GM12892 (cell line): ENCODE results near the gene OLFML2B.

Experiments
- DNase-seq: peaks from one replicate; pipeline ENCODE4 v3.0.0; 2011; ENCODE audit not compliant: insufficient read length
- FAIRE-seq: peaks from 2 replicates; lab custom pipeline; 2011; peaks lifted over from hg19 to GRCh38; lab: Jason Lieb, UNC
- POLR2A ChIP-seq: IDR thresholded peaks from 2 replicates; pipeline ENCODE4 v1.6.1; 2011; ENCODE audit warnings: low read depth, low read length, control low read depth
- POLR2AphosphoS5 ChIP-seq: IDR thresholded peaks from 2 replicates; pipeline ENCODE4 v1.6.1; 2011; ENCODE audit warnings: low read depth, low read length, control low read depth
- TAF1 ChIP-seq: IDR thresholded peaks from 2 replicates; pipeline ENCODE4 v1.6.1; 2011; ENCODE audit warnings: low read depth, mild to moderate bottlenecking, control low read depth, low read length, borderline replicate concordance

Gene OLFML2B

GRCh38 chr1:161950377-161950776, 73.3 kb downstream of the OLFML2B start:
- TF ChIP-seq POLR2AphosphoS5 (no peak), POLR2A (no peak), TAF1 (no peak)
- DNase-seq (no peak), FAIRE-seq (peak; percentile 17)

GRCh38 chr1:161949548-161949947, 74.1 kb downstream of the OLFML2B start:
- DNase-seq, result no peak
- FAIRE-seq, result no peak
- no peak for TF ChIP-seq POLR2A
- TF ChIP-seq POLR2AphosphoS5, result no peak
- no peak for TF ChIP-seq TAF1

DNA sequence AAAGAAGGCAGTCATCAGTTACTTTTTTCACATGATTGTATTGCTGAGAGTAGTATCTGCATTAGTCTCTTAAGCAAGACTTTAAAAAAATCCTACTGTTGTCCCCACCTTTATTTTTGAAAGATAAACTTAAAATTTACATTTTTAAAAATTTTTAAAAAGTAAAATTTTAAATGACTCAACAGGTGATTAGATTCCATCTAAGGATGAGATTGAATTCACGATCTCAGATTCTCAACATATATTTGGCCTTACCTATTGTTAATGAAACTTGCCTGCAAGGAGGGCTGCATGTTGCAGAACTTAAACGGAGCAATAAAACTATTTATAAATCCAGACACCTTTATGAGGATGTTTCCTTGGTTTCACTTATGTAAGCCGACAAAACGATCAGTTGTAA, 75.2 kb downstream of the OLFML2B start:
- FAIRE-seq (no peak), DNase-seq (no peak)
- TF ChIP-seq TAF1 (no peak), POLR2AphosphoS5 (no peak), POLR2A (no peak)

DNA sequence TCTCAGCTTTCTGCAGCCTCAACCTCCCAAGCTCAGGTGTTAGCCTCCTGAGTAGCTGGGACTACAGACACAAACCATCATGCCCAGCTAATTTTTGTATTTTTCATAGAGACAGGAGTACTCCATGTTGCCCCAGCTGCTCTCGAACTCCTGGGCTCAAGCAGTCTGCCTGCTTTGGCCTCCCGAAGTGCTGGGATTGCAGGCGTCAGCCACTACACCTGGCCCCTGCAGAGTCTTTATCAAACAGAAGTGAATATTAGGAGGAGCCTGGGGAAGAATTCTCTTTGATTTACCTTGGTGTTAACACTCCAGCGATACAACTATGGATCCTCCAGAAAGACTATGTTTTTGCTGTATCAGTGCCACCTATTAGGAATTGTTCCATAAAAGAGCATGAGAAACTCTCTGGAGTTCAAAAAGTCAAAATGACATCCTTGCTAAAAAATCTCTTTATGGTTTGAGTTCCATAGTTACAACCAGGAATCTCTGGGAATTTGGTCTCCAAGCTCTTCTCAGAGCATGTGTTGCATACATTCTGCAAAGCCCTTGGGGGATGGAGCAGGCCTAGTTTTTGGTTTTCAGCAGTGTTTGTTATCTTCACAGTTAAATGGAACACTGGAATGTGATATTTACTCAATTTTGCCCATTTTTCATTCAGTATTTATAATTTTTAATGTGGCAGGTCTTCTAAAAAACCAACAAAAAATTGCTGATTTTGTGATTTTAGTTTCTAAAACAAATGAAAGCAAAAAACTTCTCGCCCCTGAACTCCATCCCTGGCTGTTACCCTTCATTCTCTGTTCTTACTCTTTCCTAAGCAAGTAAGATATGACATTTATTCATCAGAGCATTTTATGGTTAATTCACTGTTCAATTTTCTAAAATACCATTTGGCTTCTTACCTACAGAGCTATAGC, 77.3 kb downstream of the OLFML2B start:
- FAIRE-seq (no peak), DNase-seq (no peak)
- TF ChIP-seq POLR2A, result no peak
- no peak for TF ChIP-seq TAF1
- TF ChIP-seq POLR2AphosphoS5, result no peak

- no peak for DNase-seq
- TF ChIP-seq POLR2A, result no peak
- no peak for TF ChIP-seq TAF1
- no peak for TF ChIP-seq POLR2AphosphoS5
- no peak for FAIRE-seq
These were observed 78.2 kb downstream of the OLFML2B start for GRCh38 chr1:161945306-161946060.

- DNase-seq, result no peak
- no peak for FAIRE-seq
- no peak for TF ChIP-seq POLR2A
These were observed 79.3 kb downstream of the OLFML2B start for GRCh38 chr1:161944381-161944780.

GRCh38 chr1:161943737-161944136, 79.9 kb downstream of the OLFML2B start:
- DNase-seq (no peak), FAIRE-seq (no peak)
- TF ChIP-seq TAF1 (no peak), POLR2AphosphoS5 (no peak), POLR2A (no peak)

DNA sequence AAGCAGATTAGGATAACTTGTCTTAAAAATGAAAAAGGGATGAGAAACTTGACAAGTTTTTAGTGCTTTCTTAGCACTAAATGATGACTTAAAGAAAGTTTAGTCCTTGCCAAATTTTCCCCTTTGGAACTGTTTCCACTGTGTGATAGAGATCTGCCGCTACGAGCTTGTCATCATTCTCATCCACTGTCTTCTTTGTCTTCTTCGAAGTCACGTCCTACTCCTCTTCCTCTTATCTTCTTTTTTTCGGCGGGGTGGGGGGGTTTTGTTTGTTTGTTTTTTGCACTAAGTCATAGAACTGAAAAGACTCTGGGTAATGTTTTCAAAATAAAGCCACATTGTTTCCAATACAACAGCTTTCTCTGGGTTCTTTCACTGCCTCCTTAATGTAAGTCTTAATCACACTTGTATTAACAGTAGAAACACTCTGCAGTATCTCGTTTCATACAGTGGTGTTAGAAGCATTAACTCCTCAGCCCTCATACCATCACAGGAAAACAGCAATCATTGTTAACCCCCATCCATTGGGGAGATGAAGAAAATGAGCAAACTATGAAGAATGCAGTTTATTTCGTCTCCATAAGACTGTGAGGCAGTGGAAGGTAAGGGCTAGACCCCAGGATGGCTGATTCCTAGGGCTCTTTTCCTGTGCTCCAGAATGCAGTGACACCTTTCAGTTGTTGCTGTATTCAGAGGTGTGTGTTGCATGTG, 81.8 kb downstream of the OLFML2B start:
- no peak for DNase-seq
- no peak for FAIRE-seq
- no peak for TF ChIP-seq POLR2A
- no peak for TF ChIP-seq POLR2AphosphoS5
- no peak for TF ChIP-seq TAF1

- FAIRE-seq, result no peak
- no peak for DNase-seq
- TF ChIP-seq POLR2A (no peak), POLR2AphosphoS5 (no peak)
These were observed 82.6 kb downstream of the OLFML2B start for GRCh38 chr1:161940866-161941591.

- TF ChIP-seq POLR2A (no peak), TAF1 (no peak), POLR2AphosphoS5 (no peak)
These were observed 86.9 kb downstream of the OLFML2B start for GRCh38 chr1:161936786-161937185.

DNA sequence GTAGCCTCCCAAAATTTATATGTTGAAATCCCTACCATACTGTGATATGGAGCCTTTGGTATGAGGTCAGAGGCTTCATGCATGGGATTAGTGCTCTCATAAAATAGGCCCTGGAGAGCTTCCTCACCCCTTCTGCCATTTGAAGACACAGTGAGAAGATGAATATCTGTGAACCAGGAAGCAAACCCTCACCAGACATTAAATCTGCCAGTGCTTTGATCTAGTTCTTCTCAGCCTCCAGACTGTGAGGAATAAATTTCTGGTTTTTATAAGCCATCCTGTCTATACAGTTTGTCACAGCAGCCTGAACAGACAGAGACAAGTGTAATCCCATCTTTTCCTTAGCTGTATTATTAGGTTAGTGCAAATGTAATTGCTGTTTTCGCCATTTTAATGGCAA, 88.4 kb downstream of the OLFML2B start:
- FAIRE-seq, result no peak
- TF ChIP-seq POLR2A (no peak), POLR2AphosphoS5 (no peak), TAF1 (no peak)
- no peak for DNase-seq

More at GRCh38 chr1:161936786-161937185, 86.9 kb downstream of the OLFML2B start:
- no peak for DNase-seq
- FAIRE-seq, result no peak
